IPS DF 4.7 (cell line): Measurements from ENCODE around the gene OTOP3.
"Not testable (repeated sequence)": the region's sequence is repeated elsewhere in the genome, so short reads cannot be mapped to it uniquely, and the experiment has no call there.

ENCODE experiments used
- DNase-seq: peaks from one replicate; pipeline ENCODE4 v3.0.0-alpha.2; 2013; ENCODE audit warnings: low spot score; ENCODE audit errors: extremely low read depth

OTOP3 gene

GRCh38 chr17:74935585-74936469 is at the start of gene OTOP3:
Gene OTOP3 (plus strand): TSS chr17:74935898. CDS start chr17:74935922, 24 bp downstream.
- DNase-seq: no peak

DNA sequence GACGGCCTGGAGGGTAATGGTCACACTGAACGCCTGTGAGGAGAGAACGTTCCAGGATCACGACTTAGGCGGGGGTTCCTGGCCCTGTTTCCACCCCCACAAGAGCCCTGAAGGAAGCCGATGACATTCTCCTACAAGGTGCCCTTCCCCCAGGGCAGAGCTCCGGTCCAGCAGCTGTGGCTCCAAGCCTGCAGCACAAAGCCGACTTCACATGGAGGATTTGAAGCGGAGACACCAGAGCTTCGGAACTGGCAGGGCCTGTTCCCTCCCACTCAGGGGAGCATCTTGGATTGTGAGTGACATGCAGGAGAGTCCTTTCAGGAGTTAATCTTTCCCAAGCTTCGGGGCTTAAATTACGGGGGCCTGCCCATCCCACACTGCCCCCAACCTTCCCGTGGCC is 47.2 kb upstream of the OTOP3 start:
- no peak for DNase-seq

DNA sequence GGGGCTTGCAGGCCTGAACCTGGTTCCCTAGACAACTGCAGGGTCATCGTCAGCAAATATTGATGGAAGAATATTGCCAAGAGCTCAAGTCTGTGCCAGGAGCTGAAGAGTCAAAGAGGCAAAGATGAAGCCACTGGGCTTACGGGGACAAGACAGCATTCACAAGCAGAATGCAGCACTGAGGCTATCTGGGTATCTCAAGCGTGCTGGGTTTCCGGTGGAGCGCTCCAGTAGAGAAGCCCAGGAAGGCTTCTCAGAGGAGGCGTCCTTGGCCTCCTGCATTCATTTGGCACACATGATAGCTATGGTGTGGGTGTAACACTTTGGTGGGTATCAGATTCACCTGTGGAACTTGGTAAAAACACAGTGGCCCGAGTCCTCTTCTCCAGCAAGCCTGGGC is 45.1 kb upstream of the OTOP3 start:
- no peak for DNase-seq

- DNase-seq: no peak
Measured at GRCh38 chr17:74892013-74892841, 43.5 kb upstream of the OTOP3 start.

GRCh38 chr17:74892974-74893911 is 42.5 kb upstream of the OTOP3 start, which contains the start of gene FADS6:
Gene FADS6 (minus strand): TSS chr17:74893633. CDS start chr17:74893595, 38 bp downstream.
- no peak for DNase-seq

- no peak for DNase-seq
Measured at GRCh38 chr17:74893936-74894671, 41.6 kb upstream of the OTOP3 start.

GRCh38 chr17:74898376-74898946 is 37.2 kb upstream of the OTOP3 start:
- no peak for DNase-seq

DNA sequence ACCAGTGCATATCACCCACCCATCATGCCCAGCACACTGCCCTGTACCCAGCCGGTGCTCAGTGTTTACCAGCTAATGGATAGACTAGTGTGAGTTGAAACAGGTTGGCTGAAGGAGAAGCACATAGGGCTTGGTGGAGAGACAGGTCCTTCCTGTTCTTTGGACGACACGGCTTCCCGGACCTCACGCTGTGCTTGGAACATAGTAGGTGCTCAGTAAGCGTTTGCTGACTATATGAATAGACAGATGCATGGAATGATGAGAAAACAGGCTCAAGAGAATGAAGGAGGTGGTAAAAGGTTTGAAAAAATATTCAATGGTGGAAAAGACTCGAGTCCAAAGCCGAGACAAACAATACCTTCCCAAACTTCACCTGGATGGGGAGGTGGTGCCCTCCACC is 35.5 kb upstream of the OTOP3 start:
- DNase-seq: no peak

DNA sequence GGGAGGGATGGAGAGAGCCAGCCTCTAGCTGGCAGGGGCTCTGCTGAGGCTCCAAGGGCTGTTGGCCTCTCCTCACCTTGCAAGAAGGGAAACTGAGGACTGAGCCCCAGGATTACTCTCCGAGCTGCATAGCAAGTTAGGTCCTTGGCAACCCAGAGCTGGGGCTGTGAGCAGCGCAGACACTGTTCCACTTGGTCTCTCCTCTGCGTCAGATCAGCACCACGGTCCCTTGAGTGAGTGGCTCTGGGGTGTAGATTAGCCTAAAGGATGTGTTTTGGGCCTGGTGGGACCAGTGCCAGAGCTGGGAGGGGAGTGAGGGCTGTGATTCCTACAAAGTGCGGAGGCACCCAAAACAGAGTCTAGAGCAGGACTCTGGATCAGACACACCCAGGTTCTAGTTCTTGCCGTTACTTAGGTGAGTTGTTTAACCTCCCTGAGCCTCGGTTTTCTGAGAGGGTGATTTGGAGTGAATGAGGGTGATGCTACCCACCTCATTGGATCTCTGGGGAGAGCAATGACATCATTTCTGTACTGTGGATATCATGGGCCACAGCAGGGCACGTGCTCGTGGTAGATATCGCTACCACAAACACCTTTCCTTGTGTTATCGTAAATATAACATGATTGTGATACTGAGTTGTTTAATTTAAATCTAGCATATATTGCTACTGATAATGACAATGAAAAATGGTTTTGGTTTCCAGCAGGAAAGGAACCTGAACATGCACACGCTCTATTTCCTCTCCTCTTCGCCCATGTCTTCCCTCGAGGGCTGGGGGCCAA is 34.2 kb upstream of the OTOP3 start:
- no peak for DNase-seq

DNA sequence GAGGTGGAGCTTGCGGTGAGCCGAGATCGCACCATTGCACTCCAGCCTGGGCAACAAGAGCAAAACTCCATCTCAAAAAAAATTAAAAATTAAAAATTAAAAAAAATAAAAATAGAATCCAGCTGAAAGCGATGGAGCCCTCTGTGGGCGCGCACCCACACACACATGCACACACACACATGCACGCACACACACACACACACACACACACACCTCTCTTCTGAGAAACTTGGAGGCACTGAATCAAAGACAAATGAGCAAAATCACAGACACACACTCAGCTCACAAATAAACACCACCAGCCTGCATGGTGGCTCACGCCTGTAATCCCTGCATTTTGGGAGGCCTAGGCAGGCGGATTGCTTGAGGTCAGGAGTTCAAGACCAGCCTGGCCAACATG is 32.7 kb upstream of the OTOP3 start:
- DNase-seq: no peak

DNA sequence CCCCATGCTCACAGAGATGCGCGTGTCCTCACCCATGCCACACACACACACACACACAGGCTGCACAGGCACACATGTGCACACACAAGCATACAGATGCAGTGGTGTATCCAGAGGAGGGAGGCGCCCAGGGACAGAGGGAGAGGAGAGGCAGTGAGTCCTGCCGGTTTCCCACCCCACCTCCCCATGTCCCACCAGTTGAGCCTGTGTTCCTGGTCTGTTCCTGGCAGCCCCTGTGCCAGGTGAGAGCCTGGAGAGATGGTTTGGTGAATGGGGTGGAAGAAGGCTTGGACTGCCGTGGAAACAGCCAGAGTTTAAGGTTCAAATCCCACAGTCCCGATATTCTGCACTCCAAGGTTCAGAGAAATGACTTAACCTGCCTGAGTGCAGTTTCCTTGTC is 32.0 kb upstream of the OTOP3 start:
- DNase-seq: no peak

GRCh38 chr17:74904687-74905409 is 30.9 kb upstream of the OTOP3 start:
- DNase-seq: no peak

- DNase-seq: not testable (repeated sequence)
Measured at GRCh38 chr17:74906214-74906793, 29.4 kb upstream of the OTOP3 start.

GRCh38 chr17:74907012-74907411 is 28.7 kb upstream of the OTOP3 start:
- DNase-seq: no peak

- DNase-seq: not testable (repeated sequence)
Measured at GRCh38 chr17:74909097-74909496, 26.6 kb upstream of the OTOP3 start.

DNA sequence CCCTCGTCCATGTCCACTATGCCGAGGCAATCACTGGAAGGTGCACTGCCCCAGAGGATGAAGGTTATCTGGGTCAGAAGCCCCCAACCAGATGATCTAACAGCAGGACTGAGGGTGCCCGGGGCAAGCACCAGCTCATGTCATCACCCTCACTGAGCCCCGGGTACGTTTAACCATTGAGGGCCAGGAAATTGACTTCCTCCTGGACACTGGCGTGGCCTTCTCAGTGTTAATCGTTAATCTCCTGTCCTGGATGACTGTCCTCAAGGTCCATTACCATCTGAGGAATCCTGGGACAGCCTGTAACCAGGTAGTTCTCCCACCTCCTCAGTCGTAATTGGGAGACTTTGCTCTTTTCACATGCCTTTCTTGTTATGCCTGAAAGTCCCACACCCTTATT is 24.3 kb upstream of the OTOP3 start:
- DNase-seq: not testable (repeated sequence)

DNA sequence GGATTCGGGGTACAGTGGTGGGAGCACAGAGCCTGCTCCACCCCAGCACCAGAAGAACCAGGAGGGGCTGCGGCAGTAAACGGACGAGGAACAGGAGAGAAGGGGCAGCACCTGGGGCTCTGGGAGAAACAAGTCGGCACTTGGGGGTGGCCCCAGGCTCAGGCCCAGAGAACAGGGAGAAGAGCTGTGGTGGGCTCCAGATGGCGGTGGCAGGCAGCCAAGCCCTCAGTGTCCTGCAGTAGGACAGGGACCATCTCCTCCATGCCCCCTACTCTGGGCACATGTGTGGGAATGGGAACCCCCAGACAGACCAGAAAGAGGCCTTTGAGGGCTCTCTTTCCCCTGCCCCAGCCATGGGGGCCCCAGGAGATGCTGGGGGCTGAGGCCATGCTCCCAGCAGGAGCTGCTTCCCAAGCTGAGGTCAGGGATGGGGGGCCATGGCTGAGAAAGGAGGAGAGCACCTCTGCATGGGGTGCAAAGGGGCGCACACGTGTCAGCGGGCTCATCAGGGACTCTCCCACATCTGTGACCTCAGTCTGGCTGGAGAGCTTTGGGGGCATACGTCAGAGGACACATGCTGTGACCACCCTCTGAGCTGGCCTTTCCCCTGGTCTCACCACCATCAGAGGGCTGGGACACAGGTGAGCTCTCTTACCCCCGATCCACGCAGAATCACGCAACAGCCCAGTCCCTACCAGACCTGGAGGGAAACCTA is 19.4 kb upstream of the OTOP3 start:
- no peak for DNase-seq

- DNase-seq: no peak
Measured at GRCh38 chr17:74916851-74917199, 18.9 kb upstream of the OTOP3 start.
